Left renal pelvis (tissue), 4 donors: ENCODE data around the gene ATIC. TPM values are rescaled to one million over a fixed set of nuclear protein-coding genes. Genes with fewer than 3 reads are reported as not detected.

Source experiments
- DNase-seq, 4 donors: peaks; one replicate each; pipeline ENCODE4 v3.0.0-alpha.2; 2013; ENCODE audit warnings: low read depth in 4 of 4, low spot score in 3 of 4
- polyA plus RNA-seq, 4 donors: library from polyadenylated mRNA; unstranded; fragments of 120-200 nt; gene quantifications; one replicate each; pipeline ENCODE4 v1.2.1, GENCODE V29; 2013; ENCODE audit not compliant: insufficient read length in 4 of 4

The ATIC gene
- polyA plus RNA-seq, 4 donors = 72.3 to 147 (median 134) TPM

DNA sequence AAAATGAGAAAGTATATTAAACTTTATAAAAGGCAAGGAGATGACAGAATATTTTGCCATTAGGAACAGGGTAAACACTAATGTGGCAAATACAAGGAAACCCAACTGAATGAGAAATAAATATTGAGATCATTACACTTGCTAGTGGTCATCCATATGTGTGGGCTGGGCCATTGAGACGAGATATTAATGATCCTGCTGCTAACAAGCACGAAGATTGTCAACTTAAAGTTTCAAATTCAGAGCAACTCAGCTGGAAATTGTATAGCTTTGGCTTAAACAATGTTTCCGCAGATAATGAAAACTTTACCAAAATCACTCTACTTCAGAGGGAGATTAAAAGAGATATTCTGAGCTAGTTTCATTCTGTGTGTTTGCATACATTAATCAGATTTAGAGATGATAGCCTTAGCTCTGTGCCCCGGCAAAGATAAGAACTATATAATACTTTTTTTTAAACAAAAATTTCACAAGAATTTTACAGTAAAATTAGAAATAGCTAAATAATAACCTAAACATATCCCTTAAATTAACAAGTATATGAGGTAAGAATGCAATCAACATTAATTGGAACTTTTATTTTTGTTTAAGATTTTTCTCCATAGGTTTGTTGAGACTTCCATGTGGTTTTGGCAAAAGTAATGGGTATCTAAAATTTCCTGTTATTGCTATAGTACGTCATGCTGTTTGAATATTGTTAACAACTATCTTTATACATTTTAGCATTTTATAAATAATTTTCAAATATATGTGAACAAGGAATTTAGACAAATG, 84.0 kb downstream of the ATIC start:
- DNase-seq = no peak

DNA sequence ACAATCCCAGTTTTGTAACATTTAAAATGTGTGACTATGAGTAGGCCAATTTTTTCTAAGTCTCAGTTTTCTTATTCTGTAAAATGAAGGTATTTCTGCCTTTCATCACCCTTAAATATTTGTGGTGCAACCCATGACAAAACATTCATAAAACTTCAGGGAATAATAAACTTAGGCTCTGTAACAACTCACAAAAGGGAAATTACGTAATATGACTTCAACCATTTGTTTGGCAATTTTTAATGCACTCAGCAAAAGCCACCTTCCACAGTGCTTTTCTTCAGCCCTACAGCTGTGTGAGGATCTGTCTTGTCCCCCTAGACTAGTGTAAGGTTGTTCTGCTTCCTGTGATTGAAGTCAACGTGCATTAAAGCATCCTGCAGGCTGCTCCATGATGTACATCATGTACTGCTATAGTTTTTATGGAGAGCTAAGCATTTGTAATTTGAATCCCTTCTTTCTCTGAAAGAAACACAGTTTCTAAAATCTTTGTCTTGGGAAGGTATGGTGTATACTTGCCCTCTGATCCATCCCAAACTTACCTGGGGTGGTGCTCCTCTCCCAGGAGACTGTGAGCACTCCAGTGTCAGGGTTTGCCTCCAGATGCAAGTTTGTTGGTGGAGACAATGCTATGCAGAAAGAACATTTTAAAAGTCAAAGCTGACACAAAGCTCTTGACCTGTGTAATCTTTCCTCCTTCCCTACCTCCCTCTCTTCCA, 84.9 kb downstream of the ATIC start:
- DNase-seq = no peak

DNA sequence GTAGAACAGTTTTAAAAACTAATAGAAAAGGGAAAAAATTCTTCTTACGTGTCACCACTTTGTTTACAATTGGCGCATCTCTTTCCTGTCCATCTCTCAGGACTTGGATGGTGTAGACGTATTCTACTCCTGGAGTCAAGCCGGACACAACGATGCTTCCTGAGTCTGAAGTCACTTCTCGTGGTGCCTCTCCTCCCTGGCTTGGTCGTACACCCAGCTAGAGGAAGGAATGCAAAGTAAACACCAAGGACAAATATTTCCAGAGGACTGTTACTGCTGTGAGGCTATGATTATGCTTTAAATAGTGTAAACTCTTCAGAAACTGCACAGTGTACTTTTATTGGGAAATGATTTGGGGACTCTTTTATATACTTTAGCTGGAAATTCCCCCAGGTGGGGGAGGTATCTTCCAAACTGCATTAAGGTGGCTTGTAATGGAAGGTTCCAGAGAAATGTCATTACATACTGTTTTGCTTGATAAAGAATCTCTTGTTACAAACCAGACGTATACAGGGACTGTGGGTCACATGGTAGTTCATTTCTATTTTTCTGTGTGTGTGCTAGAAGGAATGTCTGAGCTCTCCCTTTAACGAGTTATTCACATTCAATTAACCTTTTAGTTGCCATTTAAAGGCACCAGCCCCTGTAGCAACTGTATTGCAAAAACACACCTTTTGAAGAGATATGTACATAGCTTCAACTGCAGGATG, 85.9 kb downstream of the ATIC start:
- DNase-seq = no peak

DNA sequence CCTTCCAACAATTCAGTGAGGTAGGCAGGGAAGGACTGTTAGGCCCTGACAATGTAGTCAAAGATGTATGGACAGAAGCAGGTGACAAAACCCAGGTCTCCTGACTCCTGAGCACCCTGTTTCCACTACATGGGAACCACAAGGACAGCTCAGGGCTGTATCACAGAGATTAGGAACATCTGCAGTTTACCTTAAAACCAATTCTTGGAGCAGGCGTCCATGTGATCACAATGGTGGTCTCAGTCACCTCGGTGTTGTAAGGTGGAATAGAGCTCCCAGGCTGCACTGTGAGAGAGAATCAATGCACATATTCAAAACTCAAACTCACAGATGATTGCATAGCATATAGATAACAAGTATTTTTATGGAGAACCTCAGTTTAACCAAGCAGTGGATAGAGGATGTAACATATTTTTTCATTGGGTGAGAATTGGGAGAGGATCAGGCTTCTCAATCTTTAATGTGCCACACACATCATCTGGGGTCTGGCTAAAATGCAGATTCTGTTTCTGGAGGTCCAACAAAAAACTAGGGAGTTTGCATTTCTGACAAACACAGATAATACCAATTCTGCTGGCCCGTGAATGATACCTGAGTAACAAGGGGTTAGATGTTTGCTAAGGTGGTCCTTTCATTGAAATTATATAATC, 87.3 kb downstream of the ATIC start:
- no peak for DNase-seq

Other genes with a start within 250 kb of the ATIC start
- under 1 TPM; 0.08 to 0.24 (median 0.22) TPM for gene ABCA12, start 173.4 kb upstream of the ATIC start, polyA plus RNA-seq
- gene FN1, start 124.0 kb downstream of the ATIC start, polyA plus RNA-seq = 100 to 1,000 TPM; 344 to 662 (median 555) TPM